IPS-18c (cell line): ENCODE data around the gene C10orf62.

Experiments used
- H3K4me3 ChIP-seq: 2 replicates; pipeline ENCODE4 v1.7.0; 2013; ENCODE audit warnings: low read depth, mild to moderate bottlenecking, low read length, moderate library complexity; ENCODE audit not compliant: insufficient read depth
- H3K9me3 ChIP-seq: one replicate; pipeline ENCODE4 v1.6.1; 2013; ENCODE audit warnings: mild to moderate bottlenecking, low read length, moderate library complexity; ENCODE audit not compliant: control insufficient read depth, insufficient read depth

Gene C10orf62

DNA sequence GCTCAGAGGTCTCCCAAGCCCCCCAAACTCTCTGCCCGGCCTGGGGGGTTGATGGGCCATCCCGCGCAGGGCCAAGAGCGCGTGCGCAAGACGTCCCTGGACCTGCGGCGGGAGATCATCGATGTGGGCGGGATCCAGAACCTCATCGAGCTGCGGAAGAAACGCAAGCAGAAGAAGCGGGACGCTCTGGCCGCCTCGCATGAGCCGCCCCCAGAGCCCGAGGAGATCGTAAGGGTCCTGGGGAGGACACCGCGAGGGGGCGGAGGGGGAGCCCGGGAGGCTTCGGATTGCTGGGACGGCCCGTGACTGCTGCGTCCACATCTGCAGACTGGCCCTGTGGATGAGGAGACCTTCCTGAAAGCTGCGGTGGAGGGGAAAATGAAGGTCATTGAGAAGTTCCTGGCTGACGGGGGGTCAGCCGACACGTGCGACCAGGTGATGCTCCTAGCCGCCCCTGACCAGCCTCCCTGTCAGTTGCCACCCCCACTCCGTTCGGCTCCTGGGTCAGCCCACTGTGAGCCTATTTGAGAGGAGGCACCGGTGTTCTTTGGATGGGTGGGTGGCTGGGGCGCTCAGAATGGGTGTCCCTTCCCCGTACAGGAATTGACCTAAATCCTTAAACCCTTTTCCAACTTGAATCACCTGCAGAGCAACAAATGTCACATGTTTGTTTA, 11.2 kb upstream of the C10orf62 start:
- H3K4me3 ChIP-seq: no peak overlapping the region
- H3K9me3 ChIP-seq: no peaks in the 10 kb centered on the region

DNA sequence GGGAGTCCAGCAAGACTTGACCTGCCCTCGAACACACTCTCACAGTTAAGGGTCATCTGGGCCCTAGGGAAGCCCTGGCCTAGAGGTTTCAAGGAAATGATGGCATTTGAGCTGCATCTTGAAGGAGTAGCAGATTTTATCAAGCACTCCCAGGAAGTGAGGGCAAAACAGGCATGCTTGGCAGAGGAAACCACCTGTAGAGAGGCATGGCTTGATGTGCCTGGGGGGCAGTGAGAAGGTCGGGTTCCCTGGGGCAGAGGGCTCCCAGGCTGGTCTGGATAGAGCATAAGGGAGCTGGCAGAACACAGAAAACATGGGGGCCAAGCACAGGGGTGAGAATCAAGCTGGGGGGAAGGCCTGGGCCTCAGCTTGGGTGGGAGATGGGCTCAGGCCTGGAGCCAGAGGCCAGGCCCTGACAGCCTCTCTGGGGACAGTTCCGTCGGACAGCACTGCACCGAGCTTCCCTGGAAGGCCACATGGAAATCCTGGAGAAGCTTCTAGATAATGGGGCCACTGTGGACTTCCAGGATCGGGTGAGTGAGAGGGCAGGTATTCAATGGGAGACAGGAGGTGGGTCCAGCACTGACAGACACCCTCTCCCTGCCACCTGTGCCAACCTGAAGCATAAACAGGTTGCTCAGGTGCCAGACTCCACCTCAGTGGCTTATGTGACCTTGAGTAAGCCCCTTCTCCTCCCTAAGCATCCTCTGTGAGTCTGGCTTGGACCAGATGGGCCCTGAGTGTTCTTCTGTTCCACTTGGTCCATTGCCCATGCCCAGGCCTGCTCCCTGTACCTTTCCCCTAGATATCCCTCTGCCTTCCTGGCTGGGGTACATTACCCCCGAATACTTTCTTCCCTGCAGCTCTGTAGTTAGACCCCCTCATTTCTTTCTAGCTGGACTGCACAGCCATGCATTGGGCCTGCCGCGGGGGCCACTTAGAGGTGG, 8.8 kb upstream of the C10orf62 start:
- Histone ChIP-seq H3K4me3 (no peak overlapping the region), H3K9me3 (no peaks in the 10 kb centered on the region)

DNA sequence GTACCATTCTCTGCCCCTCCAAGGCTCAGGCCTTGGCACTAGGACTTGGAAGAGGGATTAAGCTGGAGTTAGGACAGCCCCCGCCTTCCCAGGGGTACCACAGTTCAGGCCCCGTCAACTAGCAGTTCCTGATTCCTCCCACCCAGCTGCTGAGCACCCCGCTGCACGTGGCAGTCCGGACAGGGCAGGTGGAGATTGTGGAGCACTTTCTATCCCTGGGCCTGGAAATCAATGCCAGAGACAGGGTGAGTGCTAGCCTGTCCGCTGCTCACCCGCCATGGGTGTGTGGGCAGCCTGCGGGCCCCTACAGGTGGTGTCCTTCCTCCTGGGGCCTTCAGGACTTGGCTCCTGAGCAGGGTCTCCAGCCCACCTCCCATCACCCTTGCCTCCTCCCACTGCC, 7.4 kb upstream of the C10orf62 start:
- Histone ChIP-seq H3K9me3 (no peaks in the 10 kb centered on the region), H3K4me3 (no peak overlapping the region)

DNA sequence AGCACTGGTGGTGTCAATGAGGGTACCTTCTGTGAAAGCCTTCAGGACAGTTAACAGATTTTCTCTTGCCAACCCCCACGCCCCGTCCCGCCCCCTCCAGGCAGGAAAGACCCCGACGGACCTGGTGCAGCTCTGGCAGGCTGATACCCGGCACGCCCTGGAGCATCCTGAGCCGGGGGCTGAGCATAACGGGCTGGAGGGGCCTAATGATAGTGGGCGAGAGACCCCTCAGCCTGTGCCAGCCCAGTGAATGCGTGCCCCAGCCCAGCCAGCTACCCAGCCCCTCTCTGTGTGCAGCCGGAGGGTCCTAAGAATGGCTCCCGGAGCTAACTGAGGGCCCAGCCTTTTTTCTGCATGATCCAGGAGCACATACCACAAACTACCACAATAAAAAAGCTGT, 6.0 kb upstream of the C10orf62 start:
- H3K9me3 ChIP-seq: no peaks in the 10 kb centered on the region
- no peak overlapping the region for H3K4me3 ChIP-seq

DNA sequence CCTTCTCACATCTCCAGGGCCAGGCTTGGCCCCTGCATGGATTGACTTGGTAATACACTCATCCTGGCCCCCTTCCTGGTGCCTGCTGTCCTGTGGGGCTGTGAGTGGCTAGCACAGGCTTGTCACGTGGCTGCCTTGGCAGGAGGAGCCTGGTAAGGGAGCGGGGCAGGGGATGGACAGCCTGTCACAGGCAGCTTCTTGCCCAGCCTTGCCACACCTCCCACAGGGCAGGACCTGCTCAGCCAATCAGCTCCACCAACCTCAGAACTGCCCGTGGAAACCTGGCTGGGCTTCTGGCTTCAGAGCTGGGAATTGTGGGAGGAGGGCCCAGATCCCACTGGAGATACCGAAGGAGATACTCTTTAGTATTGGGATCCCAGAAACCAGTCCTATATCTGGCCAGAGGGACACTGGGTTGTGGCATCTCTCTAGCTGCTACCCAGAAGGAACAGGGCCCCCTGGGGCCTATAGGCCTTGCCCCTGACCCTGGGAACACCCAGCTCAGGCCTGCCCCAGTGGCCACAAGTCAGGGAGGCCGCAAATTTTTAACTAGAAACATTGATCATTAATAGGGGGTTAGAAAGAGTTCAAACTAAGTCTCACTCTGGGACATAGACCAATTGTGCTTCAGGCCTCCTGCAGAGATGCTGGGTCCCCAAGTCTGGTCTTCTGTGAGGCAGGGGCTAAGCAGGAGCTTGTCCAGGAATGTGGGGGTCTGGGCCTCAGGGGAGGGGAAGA, 5.3 kb upstream of the C10orf62 start, which contains the start of gene HOGA1:
Gene HOGA1, plus strand, starts transcription at position 330 of the 738 bp plus-strand sequence. Its CDS starts 315 bp downstream, at position 645.
- H3K9me3 ChIP-seq: no peaks in the 10 kb centered on the region
- H3K4me3 ChIP-seq: no peak within 1 kb of the TSS

DNA sequence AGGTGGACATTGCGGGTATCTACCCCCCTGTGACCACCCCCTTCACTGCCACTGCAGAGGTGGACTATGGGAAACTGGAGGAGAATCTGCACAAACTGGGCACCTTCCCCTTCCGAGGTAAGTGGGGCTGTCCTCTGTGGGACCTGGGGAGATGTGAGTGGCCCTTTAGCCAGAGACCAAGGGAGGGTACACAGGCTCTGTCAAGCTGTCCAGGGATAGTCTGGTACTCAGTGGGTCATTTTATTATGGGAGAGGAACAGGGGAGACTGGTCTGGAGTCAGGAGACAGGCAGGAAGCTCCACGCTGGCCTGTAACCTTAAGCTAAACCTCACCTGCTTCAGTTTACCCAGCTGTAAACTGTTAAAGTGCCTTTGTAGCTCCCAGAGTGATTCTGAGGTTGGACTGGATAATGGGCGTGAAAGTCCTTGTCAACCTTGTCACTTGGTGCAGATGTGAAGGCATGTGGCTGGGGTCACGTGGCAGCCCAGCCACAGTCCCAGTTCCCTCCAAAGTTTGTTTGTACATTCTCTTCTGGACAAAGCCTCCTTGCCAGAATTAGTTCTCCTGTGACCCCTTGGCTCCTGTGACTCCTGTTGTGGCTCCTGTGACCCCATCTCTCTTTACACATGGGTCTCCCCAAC, 4.6 kb upstream of the C10orf62 start:
- Histone ChIP-seq H3K9me3 (no peaks in the 10 kb centered on the region), H3K4me3 (no peak overlapping the region)

DNA sequence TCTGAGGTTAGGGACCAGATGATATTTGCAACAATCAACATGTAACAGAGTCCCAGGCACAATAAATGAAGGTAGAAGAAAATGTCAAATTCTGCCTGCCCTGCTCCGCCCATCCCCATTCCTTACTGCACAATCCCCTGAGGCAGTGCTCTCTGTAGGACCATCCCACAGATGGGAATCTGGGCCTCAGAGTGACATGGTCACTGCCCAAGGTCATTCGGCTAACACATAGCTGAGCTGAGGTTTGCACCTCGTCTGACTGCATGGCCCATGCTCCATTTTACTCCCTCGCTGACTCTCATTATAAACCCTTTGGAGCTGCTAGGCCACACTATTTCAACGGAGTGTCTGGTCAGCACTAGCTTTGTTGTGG, 4.1 kb upstream of the C10orf62 start:
- no peak overlapping the region for H3K4me3 ChIP-seq
- H3K9me3 ChIP-seq: no peaks in the 10 kb centered on the region

DNA sequence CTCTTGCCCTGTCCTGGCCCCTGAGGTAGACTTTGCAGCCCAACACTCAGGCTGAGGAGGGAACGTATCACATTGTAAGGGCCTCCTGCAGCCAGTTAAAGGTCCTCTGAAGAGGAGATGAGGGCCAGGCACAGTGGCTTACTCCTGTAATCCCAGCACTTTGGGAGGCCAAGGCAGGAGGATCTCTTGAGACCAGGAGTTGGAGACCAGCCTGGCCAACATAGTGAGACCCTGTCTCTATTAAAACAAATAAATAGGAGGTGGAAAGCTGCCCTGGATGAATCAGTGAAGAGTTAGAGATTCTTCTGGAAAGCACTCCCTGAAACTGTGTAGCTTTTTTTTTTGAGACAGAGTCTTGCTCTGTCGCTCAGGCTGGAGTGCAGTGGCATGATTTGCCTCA, 2.3 kb upstream of the C10orf62 start:
- Histone ChIP-seq H3K4me3 (no peak overlapping the region), H3K9me3 (no peaks in the 10 kb centered on the region)

DNA sequence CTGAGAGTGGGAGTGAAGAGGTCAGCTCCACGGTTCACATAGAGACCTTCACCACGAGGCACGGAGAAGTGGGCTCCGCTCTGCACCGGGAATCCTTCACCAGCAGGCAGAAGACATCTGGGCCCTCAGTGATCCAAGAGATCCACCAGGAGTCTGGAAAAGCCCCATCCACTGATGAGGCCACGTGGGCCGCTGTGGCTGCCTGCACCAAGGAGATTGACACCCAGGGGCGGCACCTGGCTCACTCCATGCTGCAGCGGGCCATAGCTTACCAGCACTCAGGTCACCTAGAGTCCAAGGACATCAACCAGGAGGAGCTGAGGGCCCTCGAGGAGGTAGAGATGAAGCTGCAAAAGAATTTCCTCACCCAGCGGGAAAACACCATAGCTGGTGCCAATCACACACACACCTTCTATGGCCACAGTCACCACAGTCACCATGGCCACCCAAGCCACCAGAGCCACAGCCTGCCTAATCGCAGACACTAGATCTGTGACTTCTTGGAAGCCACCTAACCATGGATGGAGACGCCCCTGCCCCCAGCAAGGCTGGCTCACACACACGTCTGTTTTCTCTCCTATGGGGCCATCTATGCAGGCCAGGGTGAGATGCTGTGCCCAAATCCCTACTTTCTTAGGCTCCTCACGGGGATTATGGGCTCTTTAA, 694 bp downstream of the C10orf62 start:
- no peaks in the 10 kb centered on the region for H3K9me3 ChIP-seq

DNA sequence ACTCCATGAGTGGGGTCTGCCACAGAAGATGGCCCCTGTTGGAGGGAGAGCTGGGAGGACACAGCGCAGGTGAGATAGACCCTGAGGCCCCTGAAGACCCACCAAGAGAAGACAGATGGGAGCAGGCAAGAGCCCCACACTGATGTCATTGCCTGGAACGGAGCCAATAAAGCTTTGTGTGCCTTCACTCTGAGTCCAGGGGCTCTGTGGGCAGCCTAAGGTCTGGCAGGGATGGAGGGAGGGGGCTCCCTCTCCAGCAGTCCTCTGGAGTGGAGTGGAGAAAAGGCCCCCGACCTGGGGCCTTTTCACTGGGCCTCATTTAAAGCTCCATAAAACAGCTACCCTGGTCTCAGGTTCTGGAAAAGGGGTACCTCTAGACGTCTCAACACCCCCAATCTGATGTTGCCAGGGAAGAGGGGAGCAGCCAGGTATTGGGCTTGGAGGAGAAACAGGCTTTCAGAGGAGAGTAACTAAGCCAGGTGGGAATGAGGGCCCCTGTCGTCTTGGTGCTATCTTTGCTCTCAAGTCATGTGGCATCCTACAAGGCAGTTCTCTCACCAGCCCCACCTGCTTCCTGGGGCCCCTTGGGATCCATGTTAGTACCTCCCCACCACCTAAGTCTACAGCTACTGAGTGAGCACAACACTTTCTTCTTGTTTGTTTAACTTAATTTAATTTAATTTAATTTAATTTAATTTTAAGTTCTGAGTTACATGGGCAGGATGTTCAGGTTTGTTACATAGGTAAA, 1.4 kb downstream of the C10orf62 start:
- H3K9me3 ChIP-seq: no peaks in the 10 kb centered on the region
- H3K4me3 ChIP-seq: no peak overlapping the region

More for the DNA sequence above, 694 bp downstream of the C10orf62 start:
- no peak overlapping the region for H3K4me3 ChIP-seq

DNA sequence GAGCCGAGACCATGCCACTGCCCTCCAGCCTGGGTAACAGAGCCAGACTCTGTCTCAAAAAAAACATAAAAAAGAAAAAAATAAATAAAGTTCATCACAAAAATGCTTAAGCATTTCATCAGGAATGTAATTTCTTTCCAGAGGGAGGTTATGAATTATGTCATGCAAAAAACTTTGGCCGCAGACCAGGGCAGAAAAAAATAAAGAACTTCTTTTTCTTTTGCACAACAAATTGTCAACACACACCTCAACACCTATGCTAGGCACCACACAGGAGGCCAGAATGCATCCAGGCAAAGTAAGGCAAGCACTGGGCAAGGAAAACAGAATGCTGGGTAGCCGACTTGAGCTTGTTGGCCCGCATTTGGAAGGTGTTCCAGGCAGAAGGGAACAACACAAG, 3.9 kb downstream of the C10orf62 start:
- H3K4me3 ChIP-seq: no peak overlapping the region

DNA sequence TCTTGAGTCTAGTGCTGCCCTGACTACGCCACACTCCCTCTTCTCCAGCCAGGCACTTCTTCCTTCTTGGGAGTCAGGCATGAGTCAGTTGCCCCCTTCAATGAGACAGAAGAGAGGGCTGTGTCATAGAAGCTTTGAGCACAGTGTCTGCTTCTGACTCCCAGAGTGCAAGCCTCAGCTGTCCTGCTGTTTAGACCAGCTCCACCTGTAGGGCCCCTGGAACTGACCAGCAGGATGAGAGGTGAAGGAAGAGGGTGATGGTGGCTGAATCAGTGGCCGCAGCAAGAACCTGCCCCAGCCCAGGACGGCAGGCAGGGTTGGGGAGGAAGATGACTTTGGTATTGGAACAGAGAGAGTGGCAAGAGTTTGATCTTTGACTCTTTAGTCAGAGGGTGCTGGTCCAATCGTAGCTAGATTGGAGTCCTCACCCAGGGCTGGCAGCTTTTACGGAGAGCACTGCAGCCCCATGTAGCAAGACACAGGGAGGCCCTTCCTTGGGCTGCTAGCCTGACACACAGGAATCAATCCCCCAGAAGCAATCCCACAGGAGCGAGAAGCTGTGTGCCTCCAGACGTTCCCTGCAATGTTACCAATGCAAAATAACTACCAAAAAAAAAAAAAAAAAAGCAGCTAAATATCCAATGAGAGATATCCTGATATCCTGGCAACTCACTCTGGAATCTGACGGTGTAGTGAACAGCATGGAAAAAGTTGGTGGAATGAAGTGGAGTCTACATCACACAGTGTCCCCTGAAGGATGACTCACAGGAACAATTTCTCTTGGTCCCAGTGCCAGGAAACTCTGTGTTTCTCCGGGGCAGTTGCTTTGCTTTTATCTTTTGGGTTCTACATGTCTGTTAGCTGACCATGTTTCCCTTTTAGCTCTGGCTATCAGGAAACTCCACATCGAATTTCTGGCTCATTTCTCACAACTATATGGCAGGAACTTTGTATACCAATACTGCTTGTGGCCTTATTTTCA, 6.9 kb downstream of the C10orf62 start:
- H3K9me3 ChIP-seq: no peaks in the 10 kb centered on the region
- H3K4me3 ChIP-seq: no peak overlapping the region

More for the DNA sequence above, 3.9 kb downstream of the C10orf62 start:
- H3K9me3 ChIP-seq: no peaks in the 10 kb centered on the region

DNA sequence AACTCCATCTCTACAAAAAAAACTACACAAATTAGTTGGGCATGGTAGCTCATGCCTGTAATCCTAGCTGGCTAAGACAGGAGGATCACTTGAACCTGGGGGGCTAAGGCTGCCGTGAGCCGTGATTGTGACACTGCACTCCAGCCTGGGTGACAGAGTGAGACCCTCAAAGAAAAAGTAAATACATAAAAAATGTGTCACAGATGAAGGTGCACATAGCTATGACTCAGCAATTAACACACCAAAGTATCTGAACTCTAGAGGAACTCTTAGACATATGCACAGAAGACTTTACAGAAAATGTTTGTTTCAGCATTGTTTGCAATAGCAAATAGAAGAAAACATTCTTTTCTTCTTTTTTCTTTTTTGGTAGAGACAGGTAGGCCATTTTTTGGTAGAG, 8.3 kb downstream of the C10orf62 start:
- no peaks in the 10 kb centered on the region for H3K9me3 ChIP-seq
- H3K4me3 ChIP-seq: no peak overlapping the region

DNA sequence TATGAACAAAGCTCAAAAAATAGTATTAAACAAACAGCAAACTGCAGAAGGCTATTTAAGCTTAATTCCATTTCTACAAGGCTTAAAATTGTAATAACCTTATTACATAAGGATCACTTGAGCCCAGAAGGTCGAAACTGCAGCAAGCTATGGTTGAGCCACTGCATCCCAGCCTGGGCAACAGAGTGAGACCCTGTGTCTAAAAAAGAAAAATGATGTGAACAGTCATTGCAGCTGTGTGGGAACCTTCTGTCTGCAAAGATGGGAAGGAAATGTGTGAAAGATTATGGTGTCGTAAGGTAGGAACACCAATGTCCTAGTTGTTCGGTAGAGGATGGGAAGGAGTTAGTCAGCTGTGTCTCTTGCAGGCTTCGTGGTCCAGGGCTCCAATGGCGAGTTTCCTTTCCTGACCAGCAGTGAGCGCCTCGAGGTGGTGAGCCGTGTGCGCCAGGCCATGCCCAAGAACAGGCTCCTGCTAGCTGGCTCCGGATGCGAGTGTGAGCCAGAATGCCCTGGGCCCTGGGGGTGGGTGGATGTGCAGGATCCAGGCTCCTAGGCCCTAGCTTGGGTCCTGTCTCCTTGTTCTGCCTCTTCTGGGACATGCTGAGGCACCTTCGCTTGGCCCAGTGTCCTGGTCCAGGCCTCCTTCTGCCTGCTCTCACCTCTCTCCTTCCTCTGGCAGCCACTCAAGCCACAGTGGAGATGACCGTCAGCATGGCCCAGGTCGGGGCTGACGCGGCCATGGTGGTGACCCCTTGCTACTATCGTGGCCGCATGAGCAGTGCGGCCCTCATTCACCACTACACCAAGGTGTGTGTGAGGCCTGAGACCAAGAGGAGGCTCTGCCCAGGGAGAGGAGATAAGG, 9.1 kb downstream of the C10orf62 start:
- Histone ChIP-seq H3K4me3 (no peak overlapping the region), H3K9me3 (no peaks in the 10 kb centered on the region)
